Superior temporal gyrus (tissue), 1 donor: ENCODE results near the gene PLEKHN1.

Experiments used
- DNase-seq: peaks from one replicate; pipeline ENCODE4 v3.0.0-alpha.2; 2016; ENCODE audit errors: extremely low spot score

The PLEKHN1 gene

GRCh38 chr1:930633-931138, 35.6 kb upstream of the PLEKHN1 start:
- DNase-seq = no peak

- no peak for DNase-seq
Measured at GRCh38 chr1:931380-932172, 34.7 kb upstream of the PLEKHN1 start.

- no peak for DNase-seq
Measured at GRCh38 chr1:932173-932510, 34.1 kb upstream of the PLEKHN1 start.

- DNase-seq = no peak
Measured at GRCh38 chr1:932776-933602, 33.3 kb upstream of the PLEKHN1 start.

- DNase-seq = no peak
Measured at GRCh38 chr1:933603-933940, 32.7 kb upstream of the PLEKHN1 start.

- no peak for DNase-seq
Measured at GRCh38 chr1:934991-935750, 31.1 kb upstream of the PLEKHN1 start.

GRCh38 chr1:935751-936231, 30.5 kb upstream of the PLEKHN1 start:
- DNase-seq = no peak

- DNase-seq = no peak
Measured at GRCh38 chr1:936348-937264, 29.7 kb upstream of the PLEKHN1 start.

GRCh38 chr1:937521-937920, 28.8 kb upstream of the PLEKHN1 start:
- no peak for DNase-seq

GRCh38 chr1:938088-938683, 28.1 kb upstream of the PLEKHN1 start:
- no peak for DNase-seq

GRCh38 chr1:938711-939489, 27.4 kb upstream of the PLEKHN1 start:
- no peak for DNase-seq

GRCh38 chr1:939511-940106, 26.7 kb upstream of the PLEKHN1 start:
- DNase-seq = no peak

- no peak for DNase-seq
Measured at GRCh38 chr1:940107-941014, 25.9 kb upstream of the PLEKHN1 start.

GRCh38 chr1:941015-941587, 25.2 kb upstream of the PLEKHN1 start:
- DNase-seq = no peak

- no peak for DNase-seq
Measured at GRCh38 chr1:941588-942383, 24.5 kb upstream of the PLEKHN1 start.

- no peak for DNase-seq
Measured at GRCh38 chr1:942411-942821, 23.9 kb upstream of the PLEKHN1 start.

GRCh38 chr1:942864-943533, 23.3 kb upstream of the PLEKHN1 start:
- DNase-seq = no peak
